GM12878 (cell line): ENCODE data around the gene SYPL1. TPM values are rescaled to one million over a fixed set of nuclear protein-coding genes. Genes with fewer than 3 reads are reported as not detected.

Source experiments
- ATAC-seq: fragments of 200-7000 bp; cut with Tn5 transposase; 3 replicates; pipeline ENCODE4 v1.9.1; 2020; ENCODE audit warnings: mild to moderate bottlenecking, moderate library complexity
- BruUV-seq: library from RNA; stranded (reverse); fragments of 400-500 nt; replicated peaks from 2 replicates; lab custom pipeline; 2021; lab: Mats Ljungman, UMichigan
- CTCF ChIA-PET: fragments of 300-600 bp; sonication (Branson Sonifier 250); formaldehyde crosslinking; extraction: SDS; loops from one replicate; lab custom pipeline; 2021; ENCODE audit warnings: inconsistent platforms; lab: Yijun Ruan, JAX
- POLR2A ChIA-PET: fragments of 350-600 bp; formaldehyde crosslinking; extraction: SDS; loops from one replicate; lab custom pipeline; 2021; ENCODE audit warnings: inconsistent platforms; lab: Charles Lee
- RAD21 ChIA-PET: fragments of 300-600 bp; sonication (Branson Sonifier 250); formaldehyde crosslinking; loops from one replicate; lab custom pipeline; 2023; ENCODE audit warnings: antibody characterized with exemption; ENCODE audit not compliant: unreplicated experiment; lab: Charles Lee
- SMC1A ChIA-PET: fragments of 300-600 bp; sonication (Branson Sonifier 250); formaldehyde crosslinking; loops from one replicate; lab custom pipeline; 2023; ENCODE audit not compliant: unreplicated experiment, uncharacterized antibody; lab: Charles Lee
- DNase-seq: peaks from one replicate; pipeline ENCODE4 v3.0.0-alpha.2; 2011; ENCODE audit warnings: low read depth, low spot score
- FAIRE-seq: peaks from 3 replicates; lab custom pipeline; 2011; peaks lifted over from hg19 to GRCh38; lab: Jason Lieb, UNC
- H2AFZ ChIP-seq: 2 replicates; pipeline ENCODE4 v1.6.0; 2011; ENCODE audit warnings: low read depth, low read length, control low read depth; ENCODE audit not compliant: control insufficient read depth
- H3K27ac ChIP-seq: 2 replicates; pipeline ENCODE4 v1.5.1; 2011; ENCODE audit warnings: control low read depth; ENCODE audit not compliant: control insufficient read depth, insufficient read depth
- H3K27me3 ChIP-seq, 2 experiments: replicated peaks in 1 of 2; 2 replicates each; pipeline versions ENCODE4 v1.6.0 to v1.6.1; 2011; ENCODE audit warnings: low read length in 1 of 2; ENCODE audit not compliant: control insufficient read depth in 2 of 2, insufficient read depth in 2 of 2
- H3K36me3 ChIP-seq, 2 experiments: 2 replicates each; pipeline ENCODE4 v1.5.1; 2011; ENCODE audit warnings: low read length in 1 of 2; ENCODE audit not compliant: control insufficient read depth in 2 of 2, insufficient read depth in 2 of 2
- H3K4me1 ChIP-seq: 2 replicates; pipeline ENCODE4 v1.6.1; 2011; ENCODE audit warnings: mild to moderate bottlenecking, low read length, moderate library complexity, mixed read lengths; ENCODE audit not compliant: control insufficient read depth, insufficient read depth
- H3K4me2 ChIP-seq: 2 replicates; pipeline ENCODE4 v1.6.0; 2011; ENCODE audit warnings: control low read depth; ENCODE audit not compliant: control insufficient read depth, insufficient read depth
- H3K4me3 ChIP-seq: fragments of 200-600 bp; sonication (generic); 2 replicates; pipeline ENCODE4 v1.5.1; 2016
- H3K79me2 ChIP-seq: 2 replicates; pipeline ENCODE4 v1.6.0; 2011; ENCODE audit warnings: low read length; ENCODE audit not compliant: control insufficient read depth, insufficient read depth
- H3K9ac ChIP-seq: 2 replicates; pipeline ENCODE4 v1.8.0; 2011; ENCODE audit warnings: low read length, control low read depth, mixed read lengths; ENCODE audit not compliant: control insufficient read depth, insufficient read depth
- H3K9me3 ChIP-seq: replicated peaks from 3 replicates; pipeline ENCODE4 v1.5.1; 2011; ENCODE audit warnings: mild to moderate bottlenecking, low read length; ENCODE audit not compliant: control insufficient read depth, insufficient read depth
- H4K20me1 ChIP-seq: 2 replicates; pipeline ENCODE4 v1.6.0; 2011; ENCODE audit not compliant: control insufficient read depth, insufficient read depth
- ATF3 ChIP-seq: IDR thresholded peaks from 2 replicates; pipeline ENCODE4 v1.6.1; 2011; ENCODE audit warnings: low read depth, mild to moderate bottlenecking, low read length, moderate library complexity, borderline replicate concordance; ENCODE audit errors: extremely low read depth
- BCL3 ChIP-seq: IDR thresholded peaks from 2 replicates; pipeline ENCODE4 v1.6.1; 2011; ENCODE audit warnings: borderline replicate concordance, low read depth, mild to moderate bottlenecking, moderate library complexity, low read length; ENCODE audit not compliant: insufficient read depth, poor library complexity, severe bottlenecking
- CEBPB ChIP-seq, 2 experiments: fragments of 150-350 bp in 1 of 2; IDR thresholded peaks; 2 replicates each; pipeline ENCODE4 v1.6.1; 2012 to 2014; ENCODE audit warnings: low read depth in 2 of 2, low read length in 2 of 2, borderline replicate concordance in 1 of 2, inconsistent platforms in 1 of 2
- CREB1 ChIP-seq: IDR thresholded peaks from 2 replicates; pipeline ENCODE4 v1.6.1; 2012; ENCODE audit warnings: low read depth, mild to moderate bottlenecking, inconsistent platforms
- EGR1 ChIP-seq, 2 experiments: IDR thresholded peaks; 1 replicate in 1 of 2; 2 replicates in 1 of 2; pipeline ENCODE4 v1.6.1; 2011 to 2012; ENCODE audit warnings: low read depth in 2 of 2, low read length in 2 of 2, borderline replicate concordance in 1 of 2, mild to moderate bottlenecking in 1 of 2, moderate library complexity in 1 of 2
- EP300 ChIP-seq, 2 experiments: fragments of 150-350 bp in 1 of 2; IDR thresholded peaks; 2 replicates each; pipeline ENCODE4 v1.6.1; 2011 to 2012; ENCODE audit warnings: low read depth in 2 of 2, low read length in 2 of 2, borderline replicate concordance in 1 of 2, improper control_type of control experiment in 1 of 2, inconsistent platforms in 1 of 2; ENCODE audit not compliant: control insufficient read depth in 1 of 2
- GATAD2B ChIP-seq: fragments of 450-650 bp; conservative IDR thresholded peaks from 2 replicates; pipeline ENCODE4 v1.6.1; 2017; ENCODE audit warnings: low read depth, mild to moderate bottlenecking, moderate library complexity
- IRF4 ChIP-seq: IDR thresholded peaks from 2 replicates; pipeline ENCODE4 v1.6.1; 2011; ENCODE audit warnings: low read depth, low read length
- JUNB ChIP-seq: IDR thresholded peaks from 2 replicates; pipeline ENCODE4 v1.6.1; 2016; ENCODE audit warnings: antibody characterized with exemption, mild to moderate bottlenecking
- LARP7 ChIP-seq: fragments of 450-650 bp; IDR thresholded peaks from 2 replicates; pipeline ENCODE4 v1.6.1; 2017; ENCODE audit warnings: mild to moderate bottlenecking
- MEF2B ChIP-seq: fragments of 450-650 bp; IDR thresholded peaks from 2 replicates; pipeline ENCODE4 v1.6.1; 2018; ENCODE audit warnings: mild to moderate bottlenecking, moderate library complexity; ENCODE audit not compliant: partially characterized antibody, poor library complexity, severe bottlenecking
- MXI1 ChIP-seq: fragments of 150-350 bp; IDR thresholded peaks from 2 replicates; pipeline ENCODE4 v1.6.1; 2011; ENCODE audit warnings: low read depth, mild to moderate bottlenecking, inconsistent platforms, low read length, improper control_type of control experiment
- PAX5 ChIP-seq: IDR thresholded peaks from 2 replicates; pipeline ENCODE4 v1.6.1; 2011; ENCODE audit warnings: low read depth, low read length, borderline replicate concordance
- PML ChIP-seq: IDR thresholded peaks from 2 replicates; pipeline ENCODE4 v1.6.1; 2012; ENCODE audit warnings: low read length, inconsistent platforms
- POLR2AphosphoS2 ChIP-seq: IDR thresholded peaks from 2 replicates; pipeline ENCODE4 v1.6.1; 2011; ENCODE audit warnings: low read depth, mild to moderate bottlenecking, low read length, improper control_type of control experiment, moderate library complexity
- SIN3A ChIP-seq: IDR thresholded peaks from 2 replicates; pipeline ENCODE4 v1.6.1; 2012; ENCODE audit warnings: low read depth, low read length, improper control_type of control experiment
- SMAD1 ChIP-seq: fragments of 450-650 bp; IDR thresholded peaks from 2 replicates; pipeline ENCODE4 v1.6.1; 2018; ENCODE audit warnings: mild to moderate bottlenecking, low read depth; ENCODE audit not compliant: partially characterized antibody
- TBL1XR1 ChIP-seq: IDR thresholded peaks from 2 replicates; pipeline ENCODE4 v1.6.1; 2012; ENCODE audit warnings: low read depth, low read length, improper control_type of control experiment
- TCF7 ChIP-seq: IDR thresholded peaks from 2 replicates; pipeline ENCODE4 v1.6.1; 2014; ENCODE audit warnings: antibody characterized with exemption, borderline replicate concordance
- USF2 ChIP-seq: IDR thresholded peaks from 2 replicates; pipeline ENCODE4 v1.6.1; 2011; ENCODE audit warnings: low read depth, low read length, improper control_type of control experiment, borderline replicate concordance
- WGBS: methylation state at CpG from one replicate; pipeline ENCODE4 v1.1.6; 2016; ENCODE audit warnings: low lambda C conversion rate; ENCODE audit not compliant: insufficient replicate concordance, insufficient coverage; ENCODE audit errors: missing lambda C conversion rate; 5-methylcytosine and 5-hydroxymethylcytosine counted together
- in situ Hi-C: fragments of 300-500 bp; cut with MboI; formaldehyde crosslinking; loops from 9 replicates; pipeline ENCODE4 v1.14.3; 2018; ENCODE audit warnings: mixed read lengths
- intact Hi-C: fragments of 100-400 bp; cut with micrococcal nuclease; formaldehyde crosslinking; loops from one replicate; pipeline ENCODE4 v1.14.2; 2022; ENCODE audit not compliant: unreplicated experiment
- polyA plus RNA-seq, 11 experiments: library from polyadenylated mRNA; depleted of rRNA in 4 of 11; unstranded in 6 of 11; stranded (reverse) in 5 of 11; fragments of >200 nt; fragmentation: Nextera tagmentation in 4 of 11; fragmentation: Illumina TruSeq in 1 of 11; extraction: Ambion mirVana in 4 of 11; extraction: Trizol in 1 of 11; gene quantifications; 1 replicate in 1 of 11; 2 replicates in 10 of 11; pipeline versions ENCODE4 v1.2.1 to v1.2.3, GENCODE V29; 2011 to 2016; ENCODE audit warnings: inconsistent platforms in 2 of 11, missing spikeins in 2 of 11, low read depth in 1 of 11
- total RNA-seq, 4 experiments: library from RNA; depleted of rRNA in 3 of 4; stranded (reverse); fragments of >200 nt in 3 of 4; fragmentation: Illumina TruSeq in 1 of 4; extraction: Trizol in 1 of 4; gene quantifications; 2 replicates each; pipeline versions ENCODE4 v1.2.1 to v1.2.3, GENCODE V29; 2013 to 2021

Gene SYPL1
- total and polyA plus RNA-seq, 10 of the 15 experiments (the other 5 are each of a cell fraction or from before 2014, with no cell fraction given) = 34.5 to 177 (median 87.3) TPM

GRCh38 chr7:106071356-106071998, 40.6 kb downstream of the SYPL1 start:
- DNase-seq (peak; percentile 98), FAIRE-seq (peak; percentile 96), ATAC-seq (peak; percentile 89)
- Histone ChIP-seq H3K4me1 (peaks cover 68% of the 10 kb centered on the region), H2AFZ (peak overlapping the region; percentile 13), H3K9ac (peak overlapping the region; percentile 71), H3K9me3 (no peaks in the 10 kb centered on the region), H3K79me2 (no peaks in the 10 kb centered on the region; the same call in 1 of the 2 replicates), H3K36me3 (no peaks in the 10 kb centered on the region), H3K27ac (peak overlapping the region; percentile 98), H3K4me2 (peak overlapping the region; percentile 93), H3K27me3 (no peaks in the 10 kb centered on the region), H3K4me3 (peak overlapping the region; percentile 67), H4K20me1 (no peaks in the 10 kb centered on the region)
- POLR2A ChIA-PET = interaction anchor here (0.7 to 5.1 kb wide), 9 partner anchors 13 to 263 kb away, joined by 3 to 56 read pairs (median 5); partner anchors contain the start of gene SYPL1
- BruUV-seq = no TSS peak
- in situ Hi-C loops = no loop called here
- CTCF ChIA-PET = interaction anchor here (0.7 to 5.7 kb wide), 15 partner anchors 10 to 1131 kb away, joined by 3 to 67 read pairs (median 5); partner anchors contain the start of gene SYPL1
- intact Hi-C loops = loop anchor here (1.0 kb wide), 3 partner anchors 9 to 40 kb away; no protein-coding TSS in a partner anchor
- RAD21 ChIA-PET = interaction anchor here (0.8 to 8.3 kb wide), 20 partner anchors 12 to 314 kb away, joined by 3 to 118 read pairs (median 5); partner anchors contain the start of genes NAMPT and SYPL1
- WGBS = 0% methylated on average over 9 of the region's 9 CpGs
- SMC1A ChIA-PET = interaction anchor here (0.8 to 10.3 kb wide), 19 partner anchors 8 to 275 kb away, joined by 3 to 164 read pairs (median 5); partner anchors contain the start of genes NAMPT and SYPL1
- 0 out of 2 replicates have a peak, but pooled peaks have one; percentile 4 for TF ChIP-seq MXI1
- no peak for TF ChIP-seq USF2
- TF ChIP-seq PML = peak; percentile 51; the same call in 1 of the 2 replicates
- no peak for TF ChIP-seq EGR1 (IDR thresholded peaks at IDR 0.05; ENCODE audit: borderline replicate concordance in 1 of 2, low read depth in 2 of 2, low read length in 2 of 2)
- peak; percentile 94; the same call in 1 of the 2 replicates for TF ChIP-seq PAX5
- no peak for TF ChIP-seq TCF7
- peak; percentile 91 for TF ChIP-seq IRF4
- peak; percentile 37; the same call in 1 of the 2 replicates for TF ChIP-seq POLR2AphosphoS2
- peak; percentile 93 for TF ChIP-seq MEF2B
- TF ChIP-seq GATAD2B = peak; percentile 86
- 0 out of 2 replicates have a peak, but pooled peaks have one; percentile 28 for TF ChIP-seq LARP7
- TF ChIP-seq TBL1XR1 = peak; percentile 80
- TF ChIP-seq JUNB = peak; percentile 55; the same call in 1 of the 2 replicates
- TF ChIP-seq SMAD1 = no peak
- TF ChIP-seq BCL3 = peak; percentile 64
- TF ChIP-seq CREB1 = peak; percentile 85
- no peak; a peak in 1 of 4 replicates for TF ChIP-seq CEBPB (IDR thresholded peaks at IDR 0.05; ENCODE audit: borderline replicate concordance in 1 of 2, low read depth in 2 of 2, low read length in 2 of 2)
- TF ChIP-seq EP300 (IDR thresholded peaks at IDR 0.05; ENCODE audit: borderline replicate concordance in 1 of 2, control insufficient read depth in 1 of 2, low read depth in 2 of 2, low read length in 2 of 2) = peak; percentile 71 to 78; a peak in 3 of 4 replicates
- TF ChIP-seq ATF3 = no peak
- no peak for TF ChIP-seq SIN3A
